GM21619 (cell line): ENCODE results near the gene DEPDC5.

ENCODE experiments used
- ATAC-seq: cut with Tn5 transposase; IDR thresholded peaks from one replicate; pipeline ENCODE4 v1.9.1; 2021; ENCODE audit not compliant: unreplicated experiment

DEPDC5 gene

GRCh38 chr22:31945443-31945855 lies 191.6 kb downstream of the DEPDC5 start:
- ATAC-seq: no peak

GRCh38 chr22:31945971-31946680 lies 192.3 kb downstream of the DEPDC5 start:
- ATAC-seq: no peak

GRCh38 chr22:31947296-31947695 lies 193.5 kb downstream of the DEPDC5 start:
- no peak for ATAC-seq

GRCh38 chr22:31948002-31948401 lies 194.2 kb downstream of the DEPDC5 start:
- ATAC-seq: no peak

- no peak for ATAC-seq
Observed at GRCh38 chr22:31950226-31950625, 196.4 kb downstream of the DEPDC5 start.

GRCh38 chr22:31951194-31952093 lies 197.6 kb downstream of the DEPDC5 start:
- no peak for ATAC-seq

- no peak for ATAC-seq
Observed at GRCh38 chr22:31952094-31952401, 198.2 kb downstream of the DEPDC5 start.

- no peak for ATAC-seq
Observed at GRCh38 chr22:31952472-31952871, 198.7 kb downstream of the DEPDC5 start.

- ATAC-seq: no peak
Observed at GRCh38 chr22:31953261-31953660, 199.4 kb downstream of the DEPDC5 start.

- ATAC-seq: no peak
Observed at GRCh38 chr22:31954535-31955523, 201.0 kb downstream of the DEPDC5 start.

- ATAC-seq: no peak
Observed at GRCh38 chr22:31956360-31956759, 202.5 kb downstream of the DEPDC5 start.
